ENCODE results near the gene CLDN22. TPM values are rescaled to one million over a fixed set of nuclear protein-coding genes. Genes with fewer than 3 reads are reported as not detected.

The CLDN22 gene
- total RNA-seq, 1 donor from 2014 or later, result not detected

GRCh38 chr4:183321516-183321915 lies 1.4 kb upstream of the CLDN22 start:
- no peak for DNase-seq (ENCODE audit: low spot score)

- no peak for DNase-seq (ENCODE audit: low spot score)
These were observed 1.0 kb upstream of the CLDN22 start for GRCh38 chr4:183321079-183321478.

GRCh38 chr4:183318656-183319055 lies 1.4 kb downstream of the CLDN22 start:
- no peak for DNase-seq (ENCODE audit: low spot score)

GRCh38 chr4:183314806-183315205 lies 5.3 kb downstream of the CLDN22 start:
- DNase-seq (ENCODE audit: low spot score), result no peak

GRCh38 chr4:183314336-183314735 lies 5.7 kb downstream of the CLDN22 start:
- no peak for DNase-seq (ENCODE audit: low spot score)

GRCh38 chr4:183312841-183313240 lies 7.2 kb downstream of the CLDN22 start:
- DNase-seq (ENCODE audit: low spot score), result no peak

GRCh38 chr4:183306811-183307210 lies 13.3 kb downstream of the CLDN22 start:
- DNase-seq (ENCODE audit: low spot score), result no peak

DNA sequence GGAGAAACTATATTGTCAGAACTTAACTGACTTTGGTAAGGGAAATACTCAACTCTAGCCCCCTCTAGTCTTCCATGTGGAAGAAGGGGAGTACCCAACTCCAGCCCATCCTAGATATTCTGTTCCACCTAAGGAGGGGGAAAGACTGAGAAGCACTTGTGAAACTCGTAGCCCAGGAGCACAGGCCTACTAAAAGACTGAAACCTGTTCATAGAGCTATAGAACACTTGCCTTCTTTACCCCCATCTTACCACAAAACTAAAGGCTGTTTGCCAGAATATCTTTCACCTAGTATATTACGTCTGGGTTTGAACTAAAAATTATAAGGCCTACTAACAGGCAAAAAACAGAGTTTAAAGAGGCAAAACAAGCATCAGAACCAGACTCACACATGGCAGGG lies 15.5 kb downstream of the CLDN22 start:
- DNase-seq (ENCODE audit: low spot score), result no peak

DNA sequence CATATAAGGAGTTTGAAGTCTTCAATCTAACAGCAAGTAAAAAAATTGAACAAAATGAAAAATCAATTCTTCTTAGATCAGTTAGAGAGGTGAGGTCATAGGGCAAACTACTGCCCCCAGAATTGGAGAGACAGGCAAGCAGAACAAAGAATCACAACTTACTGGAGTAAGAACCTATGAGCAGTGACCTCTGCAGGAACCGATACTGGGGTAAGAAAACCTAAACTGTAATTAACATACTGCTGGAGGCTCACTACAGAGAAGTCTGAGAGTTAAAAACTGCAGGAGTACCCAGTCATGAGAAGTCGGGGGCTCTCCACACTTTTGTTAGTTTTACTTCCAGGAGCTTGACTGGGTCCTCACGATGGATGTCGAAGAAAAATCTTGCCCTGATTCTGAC lies 16.0 kb downstream of the CLDN22 start:
- no peak for DNase-seq (ENCODE audit: low spot score)

- DNase-seq (ENCODE audit: low spot score), result no peak
These were observed 16.8 kb downstream of the CLDN22 start for GRCh38 chr4:183303301-183303700.

GRCh38 chr4:183300655-183301054 lies 19.4 kb downstream of the CLDN22 start:
- DNase-seq (ENCODE audit: low spot score), result no peak

DNA sequence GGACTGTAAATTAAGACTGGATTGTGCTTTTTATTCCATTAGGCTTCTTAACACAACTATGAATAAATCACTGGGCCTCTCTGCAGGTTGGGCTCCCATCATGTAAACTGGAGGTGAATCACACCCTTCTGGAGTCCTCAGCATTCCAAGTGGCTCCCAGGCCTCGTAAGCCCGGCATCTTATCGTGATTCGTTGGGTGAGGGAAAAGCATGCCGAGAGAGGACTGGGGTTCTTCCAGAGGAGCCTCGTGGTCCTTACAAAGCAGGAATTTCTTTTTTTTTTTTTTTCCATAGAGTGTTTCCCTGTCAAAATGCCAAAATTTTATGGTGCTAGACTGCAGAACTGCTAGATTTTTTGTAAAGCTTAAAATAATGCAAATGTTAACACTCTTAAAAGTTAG lies 20.0 kb downstream of the CLDN22 start:
- no peak for DNase-seq (ENCODE audit: low spot score)

GRCh38 chr4:183299464-183299863 lies 20.6 kb downstream of the CLDN22 start:
- no peak for DNase-seq (ENCODE audit: low spot score)

GRCh38 chr4:183297675-183298074 lies 22.4 kb downstream of the CLDN22 start:
- DNase-seq (ENCODE audit: low spot score), result no peak

DNA sequence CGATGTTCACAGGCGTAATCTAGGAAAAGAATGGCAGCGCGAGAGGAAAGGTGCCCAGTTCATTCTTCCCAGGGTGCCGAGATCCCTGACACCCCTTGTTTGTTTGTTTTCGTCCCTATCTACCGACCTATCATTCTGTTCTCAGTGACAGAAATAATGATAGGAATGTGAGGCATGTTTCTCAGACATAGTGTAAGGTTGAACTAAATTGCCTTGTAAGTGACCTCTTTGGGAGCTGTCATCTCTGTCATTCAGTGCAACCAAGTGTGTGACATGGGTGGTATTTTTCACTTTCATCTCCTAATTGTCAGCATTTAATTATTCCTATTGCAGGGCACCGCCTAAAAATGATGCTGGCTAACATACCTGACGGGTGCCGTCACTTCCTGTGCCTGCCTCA lies 24.4 kb downstream of the CLDN22 start:
- DNase-seq (ENCODE audit: low spot score), result no peak

DNA sequence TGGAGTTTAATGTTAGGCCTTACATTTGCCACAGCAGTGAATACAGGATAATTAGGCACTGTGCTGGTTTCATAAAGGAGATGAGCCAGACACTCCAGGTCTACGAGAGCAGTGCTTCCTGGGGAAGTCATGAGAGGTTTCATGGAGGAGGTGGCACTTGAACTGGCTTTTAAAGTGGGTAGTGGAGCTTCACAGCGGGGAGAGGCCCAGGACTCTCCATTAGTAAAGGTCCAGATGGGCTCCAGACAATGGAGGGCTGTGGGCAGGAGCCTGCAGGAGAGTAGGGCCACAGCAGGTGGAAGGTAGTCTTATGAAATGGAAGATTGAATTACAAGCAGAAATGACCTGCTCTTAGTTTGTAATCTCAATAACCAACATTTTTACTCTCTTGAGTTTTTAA lies 29.0 kb downstream of the CLDN22 start:
- DNase-seq (ENCODE audit: low spot score), result no peak

- DNase-seq (ENCODE audit: low spot score), result no peak
These were observed 30.4 kb downstream of the CLDN22 start for GRCh38 chr4:183289688-183290087.

DNA sequence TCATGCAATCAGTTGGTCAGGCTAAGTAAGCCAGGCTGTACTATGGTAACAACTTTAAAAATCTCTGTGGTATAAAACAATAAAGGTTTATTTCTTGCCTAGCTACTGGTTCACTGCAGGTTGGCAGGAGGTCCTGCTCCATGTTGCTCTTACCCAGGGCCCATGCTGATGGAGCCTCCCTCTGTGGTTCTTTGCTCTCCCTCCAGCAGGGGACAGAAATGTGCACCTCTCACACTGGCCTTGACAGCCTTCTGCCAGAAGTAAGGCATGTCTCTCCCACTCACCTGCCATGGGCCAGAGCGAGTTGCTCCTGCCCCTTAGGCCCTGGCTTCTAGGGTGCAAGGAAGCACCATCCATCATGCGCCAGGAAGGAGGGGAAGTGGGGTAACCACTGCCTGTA lies 31.1 kb downstream of the CLDN22 start:
- no peak for DNase-seq (ENCODE audit: low spot score)

DNA sequence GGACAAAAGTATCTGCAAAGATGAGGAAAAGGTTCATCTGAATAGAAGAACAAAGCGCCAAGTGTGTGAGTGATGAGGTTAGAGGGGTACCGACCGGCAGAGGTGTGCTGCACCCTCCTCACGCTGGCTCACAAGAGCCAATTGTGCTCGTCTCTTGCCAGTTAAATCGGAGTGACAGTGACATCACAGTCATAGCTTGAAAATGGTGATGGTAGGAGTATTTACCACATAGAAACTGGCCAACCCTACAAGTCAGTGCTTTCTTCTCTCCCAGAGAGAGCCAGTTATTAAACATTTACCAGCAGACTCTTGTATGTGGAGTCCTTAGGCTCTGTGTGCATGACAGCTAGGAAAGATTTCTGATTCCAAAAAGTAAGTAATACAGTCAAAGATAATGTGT lies 32.4 kb downstream of the CLDN22 start:
- no peak for DNase-seq (ENCODE audit: low spot score)

GRCh38 chr4:183287309-183287659 lies 32.8 kb downstream of the CLDN22 start:
- DNase-seq (ENCODE audit: low spot score), result no peak

- DNase-seq (ENCODE audit: low spot score), result no peak
These were observed 33.3 kb downstream of the CLDN22 start for GRCh38 chr4:183286590-183287308.

- DNase-seq (ENCODE audit: low spot score), result no peak
These were observed 34.2 kb downstream of the CLDN22 start for GRCh38 chr4:183285886-183286285.

GRCh38 chr4:183284965-183285364 lies 35.1 kb downstream of the CLDN22 start:
- DNase-seq (ENCODE audit: low spot score), result no peak

DNA sequence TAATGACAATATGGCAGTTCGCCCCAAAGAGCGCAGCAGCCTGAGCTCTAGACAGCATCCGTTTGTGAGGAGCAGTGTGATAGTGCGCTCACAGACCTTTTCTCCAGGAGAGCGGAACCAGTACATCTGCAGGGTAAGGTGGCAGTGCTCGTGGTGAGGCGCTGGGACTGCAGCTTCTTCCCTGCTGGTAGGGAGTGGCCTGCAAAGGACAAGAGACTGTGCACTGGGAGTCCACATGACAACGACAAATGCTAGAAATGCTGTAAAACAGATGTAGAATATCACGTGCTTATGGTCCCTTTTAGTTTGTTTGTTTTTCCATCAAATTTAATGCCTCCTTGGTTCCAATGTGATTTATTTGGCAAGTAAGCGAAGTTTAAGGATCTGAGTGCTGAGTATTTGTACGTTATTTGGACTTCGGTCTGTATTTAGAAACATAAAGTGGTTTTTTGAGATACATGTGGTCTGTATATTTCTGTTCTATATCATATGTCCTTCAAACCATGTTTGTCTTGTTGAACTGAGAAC lies 35.8 kb downstream of the CLDN22 start:
- no peak for DNase-seq (ENCODE audit: low spot score)

Data from mucosa of gallbladder (tissue), 1 donor.